Inflammatory macrophage treated with lipopolysaccharide for 4 hours (primary cell): ENCODE measurements around the gene KLHL21.
"Not testable (repeated sequence)": the region's sequence is repeated elsewhere in the genome, so short reads cannot be mapped to it uniquely, and the experiment has no call there.

Source experiments
- DNase-seq: peaks from one replicate; pipeline ENCODE4 v3.0.0-alpha.2; 2020

The KLHL21 gene

GRCh38 chr1:6624710-6625583, 22.3 kb upstream of the KLHL21 start, which contains the start of gene THAP3:
TSS of gene THAP3 (plus strand) at chr1:6624868. CDS start at chr1:6625219, 351 bp downstream.
- peak; percentile 83 for DNase-seq

- no peak for DNase-seq
Measured at GRCh38 chr1:6623269-6623965, 20.7 kb upstream of the KLHL21 start.

- no peak for DNase-seq
Measured at GRCh38 chr1:6622396-6623152, 19.9 kb upstream of the KLHL21 start.

- no peak for DNase-seq
Measured at GRCh38 chr1:6621429-6622391, 19.0 kb upstream of the KLHL21 start.

- no peak for DNase-seq
Measured at GRCh38 chr1:6619045-6619444, 16.4 kb upstream of the KLHL21 start.

- DNase-seq, result no peak
Measured at GRCh38 chr1:6614929-6615785, 12.5 kb upstream of the KLHL21 start.

GRCh38 chr1:6614019-6614928, 11.6 kb upstream of the KLHL21 start:
- DNase-seq, result no peak

- DNase-seq, result peak; percentile 99
Measured at GRCh38 chr1:6613361-6614018, 10.8 kb upstream of the KLHL21 start, which contains the start of gene PHF13. TSS of gene PHF13 (plus strand) at chr1:6613731. CDS start at chr1:6614067, 336 bp downstream.

GRCh38 chr1:6612641-6613360, 10.1 kb upstream of the KLHL21 start:
- DNase-seq, result peak; percentile 39

GRCh38 chr1:6603915-6604558, 1.4 kb upstream of the KLHL21 start:
- peak; percentile 49 for DNase-seq

- peak; percentile 83 for DNase-seq
Measured at GRCh38 chr1:6603238-6603914, 707 bp upstream of the KLHL21 start.

GRCh38 chr1:6601923-6602668, 573 bp downstream of the KLHL21 start:
- no peak for DNase-seq

- DNase-seq, result peak; percentile 89
Measured at GRCh38 chr1:6601049-6601922, 1.4 kb downstream of the KLHL21 start.

GRCh38 chr1:6600410-6601048, 2.1 kb downstream of the KLHL21 start:
- peak; percentile 23 for DNase-seq

GRCh38 chr1:6599991-6600390, 2.7 kb downstream of the KLHL21 start:
- not testable (repeated sequence) for DNase-seq
